Natural killer cell (primary cell): ENCODE data around the gene MEN1. TPM values are rescaled to one million over a fixed set of nuclear protein-coding genes. Genes with fewer than 3 reads are reported as not detected.
A peak's percentile ranks its signal among the peaks of the same experiment; 100 is the strongest.

Experiments used
- ATAC-seq, 3 donors: fragments of 150-1000 bp in 2 of 3; fragments of 200-7000 bp in 1 of 3; cut with Tn5 transposase; 1 replicate in 1 of 3; 2 replicates in 2 of 3; pipeline ENCODE4 v1.10.0; 2021; ENCODE audit warnings: mild to moderate bottlenecking in 2 of 3, moderate library complexity in 2 of 3
- DNase-seq, 2 donors: peaks; one replicate each; pipeline versions ENCODE4 v3.0.0 to v3.0.0-alpha.2; 2013 to 2021; ENCODE audit warnings: mixed read lengths in 1 of 2
- H3K27ac ChIP-seq: one replicate; pipeline ENCODE4 v1.5.1; 2013; ENCODE audit warnings: mild to moderate bottlenecking, low read length
- H3K27me3 ChIP-seq: one replicate; pipeline ENCODE4 v1.6.1; 2013; ENCODE audit warnings: low read length; ENCODE audit not compliant: control insufficient read depth, insufficient read depth
- H3K36me3 ChIP-seq: one replicate; pipeline ENCODE4 v1.6.1; 2013; ENCODE audit warnings: low read length; ENCODE audit not compliant: control insufficient read depth, insufficient read depth
- H3K4me1 ChIP-seq: one replicate; pipeline ENCODE4 v1.6.1; 2013; ENCODE audit warnings: low read length; ENCODE audit not compliant: control insufficient read depth, insufficient read depth
- H3K4me3 ChIP-seq: one replicate; pipeline ENCODE4 v1.5.1; 2013; ENCODE audit warnings: low read length
- H3K9me3 ChIP-seq: one replicate; pipeline ENCODE4 v1.6.1; 2013; ENCODE audit warnings: low read length; ENCODE audit not compliant: control insufficient read depth, insufficient read depth
- H3K27ac Mint-ChIP-seq, 2 donors: one replicate each; pipeline ENCODE4 v1.8.0; 2022; ENCODE audit warnings: mild to moderate bottlenecking in 2 of 2, mixed read lengths in 2 of 2, moderate library complexity in 1 of 2
- H3K27me3 Mint-ChIP-seq, 2 donors: one replicate each; pipeline ENCODE4 v1.8.0; 2022; ENCODE audit warnings: low read depth in 2 of 2, mixed read lengths in 2 of 2
- H3K36me3 Mint-ChIP-seq: one replicate; pipeline ENCODE4 v1.8.0; 2022; ENCODE audit warnings: mixed read lengths
- H3K4me1 Mint-ChIP-seq, 2 donors: one replicate each; pipeline ENCODE4 v1.8.0; 2022; ENCODE audit warnings: mixed read lengths in 2 of 2
- H3K4me3 Mint-ChIP-seq: one replicate; pipeline ENCODE4 v1.8.0; 2022; ENCODE audit warnings: mild to moderate bottlenecking, moderate library complexity, mixed read lengths
- H3K9me3 Mint-ChIP-seq, 2 donors: one replicate each; pipeline ENCODE4 v1.8.0; 2022; ENCODE audit warnings: mixed read lengths in 2 of 2
- WGBS: methylation state at CpG from one replicate; pipeline ENCODE4 v1.1.7; 2013; ENCODE audit warnings: missing lambda C conversion rate; ENCODE audit not compliant: insufficient coverage; 5-methylcytosine and 5-hydroxymethylcytosine counted together
- intact Hi-C: fragments of 100-400 bp; cut with micrococcal nuclease; formaldehyde crosslinking; loops from one replicate; pipeline ENCODE4 v1.14.2; 2022
- total RNA-seq, 4 donors: library from RNA; stranded (reverse); fragments of 120-200 nt in 1 of 4; gene quantifications; one replicate each; pipeline versions ENCODE4 v1.2.3 to v1.2.4, GENCODE V29; 2013 to 2022
- TF ChIP-seq, protein P1 (sequence below): fragments of 200-600 bp; IDR thresholded peaks from one replicate; pipeline ENCODE4 v1.8.0; 2022; ENCODE audit warnings: antibody characterized with exemption

Gene MEN1
- total RNA-seq, 3 donors from 2014 or later (not counting 1 experiment from before 2014, with no cell fraction given), result 29.3 to 42.2 (median 32.2) TPM

- TF ChIP-seq, protein P1, sequence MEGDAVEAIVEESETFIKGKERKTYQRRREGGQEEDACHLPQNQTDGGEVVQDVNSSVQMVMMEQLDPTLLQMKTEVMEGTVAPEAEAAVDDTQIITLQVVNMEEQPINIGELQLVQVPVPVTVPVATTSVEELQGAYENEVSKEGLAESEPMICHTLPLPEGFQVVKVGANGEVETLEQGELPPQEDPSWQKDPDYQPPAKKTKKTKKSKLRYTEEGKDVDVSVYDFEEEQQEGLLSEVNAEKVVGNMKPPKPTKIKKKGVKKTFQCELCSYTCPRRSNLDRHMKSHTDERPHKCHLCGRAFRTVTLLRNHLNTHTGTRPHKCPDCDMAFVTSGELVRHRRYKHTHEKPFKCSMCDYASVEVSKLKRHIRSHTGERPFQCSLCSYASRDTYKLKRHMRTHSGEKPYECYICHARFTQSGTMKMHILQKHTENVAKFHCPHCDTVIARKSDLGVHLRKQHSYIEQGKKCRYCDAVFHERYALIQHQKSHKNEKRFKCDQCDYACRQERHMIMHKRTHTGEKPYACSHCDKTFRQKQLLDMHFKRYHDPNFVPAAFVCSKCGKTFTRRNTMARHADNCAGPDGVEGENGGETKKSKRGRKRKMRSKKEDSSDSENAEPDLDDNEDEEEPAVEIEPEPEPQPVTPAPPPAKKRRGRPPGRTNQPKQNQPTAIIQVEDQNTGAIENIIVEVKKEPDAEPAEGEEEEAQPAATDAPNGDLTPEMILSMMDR, result no peak
- no peaks in the 10 kb centered on the region for H3K27me3 ChIP-seq
- H3K4me1 ChIP-seq, result no peaks in the 10 kb centered on the region
- H3K4me3 Mint-ChIP-seq, result no peak overlapping the region
- no peaks in the 10 kb centered on the region for H3K9me3 Mint-ChIP-seq
- H3K27me3 Mint-ChIP-seq, result no peaks in the 10 kb centered on the region
- DNase-seq, result no peak
- H3K9me3 ChIP-seq, result no peaks in the 10 kb centered on the region
- intact Hi-C loops, result no loop called here
- H3K36me3 ChIP-seq, result peaks cover 34% of the 10 kb centered on the region
- no peak for ATAC-seq
- H3K4me1 Mint-ChIP-seq, result peaks cover 6 to 10% of the 10 kb centered on the region in 2 donors
- H3K36me3 Mint-ChIP-seq, result no peaks in the 10 kb centered on the region
- WGBS, result 61% methylated on average over 11 of the region's 11 CpGs
- H3K4me3 ChIP-seq, result no peak overlapping the region
- no peak overlapping the region for H3K27ac ChIP-seq
- peak overlapping the region in 1 of 2 donors; percentile 31 for H3K27ac Mint-ChIP-seq
These were observed 16.8 kb downstream of the MEN1 start for GRCh38 chr11:64793271-64794160.

DNA sequence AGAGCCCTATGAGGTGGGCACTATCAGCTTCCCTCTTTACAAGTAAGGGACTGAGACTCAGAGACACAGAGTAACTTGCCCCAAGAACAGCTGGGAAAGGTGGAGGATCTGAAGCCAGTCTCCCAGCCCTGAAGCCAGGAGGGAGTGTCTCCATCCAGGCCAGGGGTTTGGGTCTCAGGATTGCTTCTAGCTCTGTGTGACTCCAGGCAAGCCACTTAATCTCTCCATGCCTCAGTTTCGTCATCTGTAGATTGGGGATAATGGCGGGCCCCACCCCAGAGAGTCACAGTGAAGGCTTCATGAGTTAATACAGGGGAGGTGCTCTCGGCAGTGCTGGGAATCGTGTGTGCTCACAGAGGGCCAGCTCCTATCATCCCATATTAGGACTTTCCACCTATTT is 17.9 kb downstream of the MEN1 start:
- no peak for ATAC-seq
- Histone ChIP-seq H3K4me1 (no peaks in the 10 kb centered on the region), H3K9me3 (no peaks in the 10 kb centered on the region), H3K27me3 (no peaks in the 10 kb centered on the region), H3K36me3 (peaks cover 34% of the 10 kb centered on the region), H3K4me3 (no peak overlapping the region), H3K27ac (no peak overlapping the region)
- Mint-ChIP-seq H3K27me3 (no peaks in the 10 kb centered on the region), H3K4me1 (peaks cover 6 to 10% of the 10 kb centered on the region in 2 donors), H3K9me3 (no peaks in the 10 kb centered on the region), H3K36me3 (no peaks in the 10 kb centered on the region), H3K27ac (no peak overlapping the region), H3K4me3 (no peak overlapping the region)
- intact Hi-C loops, result no loop called here
- DNase-seq, result no peak
- TF ChIP-seq, protein P1, result no peak
- 95% methylated on average over 2 of the region's 4 CpGs for WGBS

- TF ChIP-seq, protein P1, result no peak
- Histone ChIP-seq H3K27me3 (no peaks in the 10 kb centered on the region), H3K4me3 (no peak overlapping the region), H3K36me3 (peaks cover 29% of the 10 kb centered on the region), H3K27ac (no peak overlapping the region), H3K4me1 (no peaks in the 10 kb centered on the region), H3K9me3 (no peaks in the 10 kb centered on the region)
- DNase-seq (no peak), ATAC-seq (no peak)
- no peak overlapping the region for H3K4me3 Mint-ChIP-seq
- no peaks in the 10 kb centered on the region for H3K27me3 Mint-ChIP-seq
- H3K9me3 Mint-ChIP-seq, result no peaks in the 10 kb centered on the region
- intact Hi-C loops, result no loop called here
- H3K36me3 Mint-ChIP-seq, result no peaks in the 10 kb centered on the region
- H3K27ac Mint-ChIP-seq, result no peak overlapping the region
- 97% methylated on average over 14 of the region's 14 CpGs for WGBS
- peaks cover 6 to 10% of the 10 kb centered on the region in 2 donors for H3K4me1 Mint-ChIP-seq
These were observed 18.5 kb downstream of the MEN1 start for GRCh38 chr11:64791781-64792291.
